T47D (cell line): ENCODE measurements around the gene DTWD2.
"Not testable (repeated sequence)": the region's sequence is repeated elsewhere in the genome, so short reads cannot be mapped to it uniquely, and the experiment has no call there.

ENCODE experiments used
- DNase-seq, 2 experiments: peaks; one replicate each; pipeline versions ENCODE4 v3.0.0 to v3.0.0-alpha.2; 2011 to 2012; ENCODE audit warnings: low read depth in 1 of 2, low spot score in 1 of 2
- JUND ChIP-seq: IDR thresholded peaks from 2 replicates; pipeline ENCODE4 v1.6.1; 2012; ENCODE audit warnings: low read depth
- in situ Hi-C: cut with HindIII; loops from 2 replicates; pipeline ENCODE4 v1.10.0; 2016; ENCODE audit warnings: low sequenced_read_pairs, low pct_unique_long_range_greater_than_20kb

Gene DTWD2

DNA sequence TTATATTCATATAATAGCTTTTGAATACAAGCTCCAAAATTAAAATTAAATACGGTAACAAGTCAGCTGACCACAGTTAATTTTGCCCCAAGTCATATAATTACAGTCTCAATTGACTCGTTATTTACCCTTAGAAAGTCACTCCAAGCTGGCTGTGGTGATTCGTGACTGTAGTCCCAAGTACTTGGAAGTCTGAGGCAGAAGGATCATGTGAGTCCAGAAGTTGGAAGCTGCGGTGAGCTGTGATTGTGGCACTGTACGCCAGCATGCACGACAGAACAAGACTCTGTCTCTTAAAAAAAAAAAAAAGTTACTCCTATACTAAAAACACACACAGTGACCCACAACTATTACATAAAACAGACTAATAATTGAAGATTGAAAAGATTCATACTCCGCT, 31.6 kb upstream of the DTWD2 start:
- no peak for DNase-seq
- no peak for TF ChIP-seq JUND
- in situ Hi-C loops = no loop called here

- no peak for TF ChIP-seq JUND
- in situ Hi-C loops = no loop called here
- DNase-seq = no peak
These were observed 31.2 kb upstream of the DTWD2 start for GRCh38 chr5:119019501-119019900.

- in situ Hi-C loops = no loop called here
These were observed 29.6 kb upstream of the DTWD2 start for GRCh38 chr5:119017994-119018393.

DNA sequence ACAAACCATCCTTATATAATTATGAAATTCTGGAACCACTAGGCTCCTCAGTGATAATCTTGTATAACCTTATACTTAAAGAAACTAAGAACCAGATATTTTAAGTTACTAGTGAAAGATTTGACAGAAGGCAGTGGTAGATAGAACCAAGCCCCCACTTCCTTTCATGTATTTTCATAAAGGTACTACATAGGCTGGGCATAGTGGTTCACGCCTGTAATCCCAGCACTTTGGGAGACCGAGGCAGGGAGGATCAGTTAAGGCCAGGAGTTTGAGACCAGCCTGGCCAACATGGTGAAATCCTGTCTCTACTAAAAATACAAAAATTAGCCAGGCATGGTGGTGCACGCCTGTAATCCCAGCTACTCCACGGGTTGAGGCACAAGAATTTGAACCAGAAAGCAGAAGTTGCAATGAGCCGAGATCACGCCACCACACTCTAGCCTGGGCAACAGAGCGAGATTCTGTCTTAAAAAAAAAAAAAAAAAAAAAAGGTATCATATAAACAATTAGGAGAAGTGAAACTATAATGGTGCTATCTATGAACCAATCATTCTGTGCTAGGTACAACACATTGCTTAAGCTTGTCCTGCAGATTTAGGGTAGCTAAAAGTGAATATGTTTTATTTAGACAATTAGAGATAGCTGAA, 27.9 kb upstream of the DTWD2 start:
- in situ Hi-C loops = no loop called here
- no peak for DNase-seq
- TF ChIP-seq JUND = no peak

More at GRCh38 chr5:119017994-119018393, 29.6 kb upstream of the DTWD2 start:
- no peak for TF ChIP-seq JUND
- DNase-seq = no peak

- no peak for DNase-seq
- in situ Hi-C loops = no loop called here
- TF ChIP-seq JUND = no peak
These were observed 22.8 kb upstream of the DTWD2 start for GRCh38 chr5:119011186-119011585.

- no peak for DNase-seq
- in situ Hi-C loops = no loop called here
- no peak for TF ChIP-seq JUND
These were observed 21.9 kb upstream of the DTWD2 start for GRCh38 chr5:119010206-119010605.

GRCh38 chr5:119009131-119009530, 20.8 kb upstream of the DTWD2 start:
- in situ Hi-C loops = no loop called here
- TF ChIP-seq JUND = no peak
- DNase-seq = no peak

- no peak for TF ChIP-seq JUND
- no peak for DNase-seq
- in situ Hi-C loops = no loop called here
These were observed 11.3 kb upstream of the DTWD2 start for GRCh38 chr5:118999696-119000095.

DNA sequence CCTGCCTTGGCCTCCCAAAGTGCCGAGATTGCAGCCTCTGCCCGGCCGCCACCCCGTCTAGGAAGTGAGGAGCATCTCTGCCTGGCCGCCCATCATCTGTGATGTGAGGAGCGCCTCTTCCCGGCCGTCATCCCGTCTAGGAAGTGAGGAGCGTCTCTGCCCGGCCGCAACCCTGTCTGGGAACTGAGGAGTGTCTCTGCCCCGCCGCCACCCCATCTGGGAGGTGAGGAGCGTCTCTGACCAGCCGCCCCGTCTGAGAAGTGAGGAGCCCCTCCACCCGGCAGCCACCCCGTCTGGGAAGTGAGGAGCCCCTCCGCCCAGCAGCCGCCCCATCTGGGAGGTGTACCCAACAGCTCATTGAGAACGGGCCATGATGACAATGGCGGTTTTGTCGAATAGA, 10.5 kb upstream of the DTWD2 start:
- in situ Hi-C loops, DNase-seq: not testable (repeated sequence)

- in situ Hi-C loops = no loop called here
- no peak for TF ChIP-seq JUND
- DNase-seq = peak in 1 of 2 experiments; percentile 20
These were observed 7.8 kb upstream of the DTWD2 start for GRCh38 chr5:118996098-118996497.

DNA sequence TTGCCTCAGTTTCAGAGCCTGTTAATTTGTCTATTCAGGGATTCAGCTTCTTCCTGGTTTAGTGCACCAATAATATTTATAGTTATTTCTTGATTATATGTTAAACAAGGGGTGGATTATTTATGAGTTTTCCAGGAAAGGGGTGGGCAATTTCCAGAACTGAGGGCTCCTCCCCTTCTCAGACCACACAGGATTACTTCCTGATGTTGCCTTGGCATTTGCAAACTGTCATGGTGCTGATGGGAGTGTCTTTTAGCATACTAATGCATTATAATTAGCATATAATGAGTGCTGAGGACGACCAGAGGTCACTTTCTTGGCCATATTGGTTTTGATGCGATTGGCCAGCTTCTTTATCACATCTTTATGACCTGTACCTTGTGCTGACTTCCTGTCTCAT, 6.2 kb upstream of the DTWD2 start:
- TF ChIP-seq JUND = no peak
- DNase-seq = no peak
- in situ Hi-C loops = no loop called here

- in situ Hi-C loops, DNase-seq: not testable (repeated sequence)
These were observed 4.8 kb upstream of the DTWD2 start for GRCh38 chr5:118993118-118993517.

GRCh38 chr5:118992055-118992454, 3.7 kb upstream of the DTWD2 start:
- DNase-seq, in situ Hi-C loops: not testable (repeated sequence)

GRCh38 chr5:118990582-118990981, 2.2 kb upstream of the DTWD2 start:
- no peak for TF ChIP-seq JUND

More at GRCh38 chr5:118990582-118990981, 2.2 kb upstream of the DTWD2 start:
- peak in 1 of 2 experiments; percentile 9 for DNase-seq
- in situ Hi-C loops = no loop called here
